Neuronal stem cell (in vitro differentiated cells): ENCODE measurements around the gene RREB1.

Experiments
- DNase-seq: peaks from one replicate; pipeline ENCODE4 v3.0.0-alpha.2; 2013; ENCODE audit warnings: low spot score
- H2AFZ ChIP-seq: one replicate; pipeline ENCODE4 v1.6.1; 2013; ENCODE audit warnings: mild to moderate bottlenecking, low read length, inconsistent platforms
- H2AK5ac ChIP-seq: 2 replicates; pipeline ENCODE4 v1.6.1; 2013; ENCODE audit warnings: low read depth, mild to moderate bottlenecking, inconsistent platforms, low read length, moderate library complexity, mixed read lengths
- H2BK120ac ChIP-seq: 2 replicates; pipeline ENCODE4 v1.6.1; 2013; ENCODE audit warnings: low read depth, mild to moderate bottlenecking, inconsistent platforms, low read length, moderate library complexity, mixed read lengths
- H2BK12ac ChIP-seq: one replicate; pipeline ENCODE4 v1.6.1; 2013; ENCODE audit warnings: low read length, inconsistent platforms
- H2BK15ac ChIP-seq: 2 replicates; pipeline ENCODE4 v1.6.1; 2013; ENCODE audit warnings: mild to moderate bottlenecking, low read length, inconsistent platforms, mixed read lengths
- H2BK5ac ChIP-seq: one replicate; pipeline ENCODE4 v1.6.1; 2013; ENCODE audit warnings: inconsistent platforms, mild to moderate bottlenecking, low read length, moderate library complexity
- H3K14ac ChIP-seq: one replicate; pipeline ENCODE4 v1.6.1; 2013; ENCODE audit warnings: low read length, inconsistent platforms
- H3K18ac ChIP-seq: 2 replicates; pipeline ENCODE4 v1.6.1; 2013; ENCODE audit warnings: low read length, inconsistent platforms
- H3K23ac ChIP-seq: 2 replicates; pipeline ENCODE4 v1.6.1; 2013; ENCODE audit warnings: low read depth, mild to moderate bottlenecking, mixed read lengths, low read length, inconsistent platforms; ENCODE audit not compliant: poor library complexity
- H3K27ac ChIP-seq: replicated peaks from 3 replicates; pipeline ENCODE4 v1.5.1; 2013; ENCODE audit warnings: low read length, inconsistent platforms
- H3K27me3 ChIP-seq, 3 experiments: 2 replicates each; pipeline ENCODE4 v1.6.1; 2013; ENCODE audit warnings: low read length in 3 of 3, mild to moderate bottlenecking in 2 of 3, inconsistent platforms in 1 of 3, low read depth in 1 of 3, mixed read lengths in 1 of 3, moderate library complexity in 1 of 3; ENCODE audit not compliant: control insufficient read depth in 3 of 3, insufficient read depth in 3 of 3
- H3K36me3 ChIP-seq, 2 donors: replicated peaks in 1 of 2; 2 replicates each; pipeline ENCODE4 v1.6.1; 2013; ENCODE audit warnings: low read length in 2 of 2; ENCODE audit not compliant: control insufficient read depth in 2 of 2, insufficient read depth in 2 of 2
- H3K4ac ChIP-seq: 2 replicates; pipeline ENCODE4 v1.6.1; 2013; ENCODE audit warnings: inconsistent platforms, mild to moderate bottlenecking, low read length, moderate library complexity
- H3K4me1 ChIP-seq, 2 donors: 1 replicate in 1 of 2; 2 replicates in 1 of 2; pipeline ENCODE4 v1.6.1; 2013; ENCODE audit warnings: low read length in 2 of 2, low read depth in 1 of 2; ENCODE audit not compliant: control insufficient read depth in 2 of 2, insufficient read depth in 1 of 2
- H3K4me2 ChIP-seq: one replicate; pipeline ENCODE4 v1.6.1; 2013; ENCODE audit warnings: mild to moderate bottlenecking, low read length, inconsistent platforms; ENCODE audit not compliant: insufficient read depth, poor library complexity, severe bottlenecking
- H3K4me3 ChIP-seq, 2 donors: 2 replicates each; pipeline ENCODE4 v1.5.1; 2013; ENCODE audit warnings: low read length in 2 of 2, mild to moderate bottlenecking in 2 of 2, inconsistent platforms in 1 of 2, moderate library complexity in 1 of 2
- H3K79me1 ChIP-seq: one replicate; pipeline ENCODE4 v1.6.1; 2013; ENCODE audit warnings: low read depth, mild to moderate bottlenecking, inconsistent platforms, low read length, moderate library complexity
- H3K9ac ChIP-seq: one replicate; pipeline ENCODE4 v1.6.1; 2013; ENCODE audit warnings: mild to moderate bottlenecking, low read depth, low read length, inconsistent platforms; ENCODE audit not compliant: poor library complexity
- H3K9me3 ChIP-seq, 2 donors: replicated peaks in 1 of 2; 2 replicates each; pipeline versions ENCODE3 to v1.6.1; 2013; ENCODE audit warnings: low read length in 2 of 2, mild to moderate bottlenecking in 2 of 2, inconsistent platforms in 1 of 2, low read depth in 1 of 2, mixed read lengths in 1 of 2, moderate library complexity in 1 of 2; ENCODE audit not compliant: control insufficient read depth in 2 of 2, insufficient read depth in 1 of 2
- H4K8ac ChIP-seq: one replicate; pipeline ENCODE4 v1.6.1; 2013; ENCODE audit warnings: low read depth, mild to moderate bottlenecking, inconsistent platforms, low read length, moderate library complexity
- H4K91ac ChIP-seq: one replicate; pipeline ENCODE4 v1.6.1; 2013; ENCODE audit warnings: low read length, low read depth, mild to moderate bottlenecking, inconsistent platforms; ENCODE audit not compliant: poor library complexity
- WGBS, 2 donors: extraction: QIAGEN DNeasy Blood & Tissue Kit; methylation state at CpG; one replicate each; pipeline ENCODE4 v1.1.7; 2013; ENCODE audit warnings: missing lambda C conversion rate in 2 of 2, mixed read lengths in 1 of 2; ENCODE audit not compliant: insufficient read length in 2 of 2, insufficient replicate concordance in 1 of 2; ENCODE audit errors: extremely low coverage in 2 of 2; 5-methylcytosine and 5-hydroxymethylcytosine counted together

Gene RREB1

DNA sequence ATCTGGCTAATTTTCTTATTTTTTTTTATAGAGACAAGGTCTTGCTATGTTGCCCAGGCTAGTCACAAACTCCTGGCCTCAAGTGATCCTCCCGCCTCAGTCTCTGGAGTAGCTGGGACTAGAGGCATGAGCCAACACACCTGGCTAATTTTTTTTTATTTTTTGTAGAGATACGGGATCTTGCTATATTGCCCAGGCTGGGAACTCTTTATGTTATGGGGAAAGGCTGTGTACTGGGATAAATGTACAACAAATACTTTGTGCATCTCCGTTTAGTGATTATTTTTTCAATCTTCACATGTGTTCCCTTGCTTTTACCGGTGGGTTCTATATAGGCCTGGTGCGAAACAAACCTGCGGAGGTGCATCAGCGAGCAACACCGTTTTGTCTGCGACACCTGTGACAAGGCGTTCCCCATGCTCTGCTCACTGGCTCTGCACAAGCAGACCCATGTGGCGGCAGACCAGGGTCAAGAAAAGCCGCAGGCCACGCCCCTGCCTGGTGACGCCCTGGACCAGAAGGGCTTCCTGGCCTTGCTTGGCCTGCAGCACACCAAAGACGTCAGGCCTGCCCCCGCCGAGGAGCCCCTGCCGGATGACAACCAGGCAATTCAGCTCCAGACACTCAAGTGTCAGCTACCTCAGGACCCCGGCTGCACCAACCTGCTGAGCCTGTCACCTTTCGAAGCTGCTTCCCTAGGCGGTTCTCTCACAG, 121.1 kb downstream of the RREB1 start:
- H3K14ac ChIP-seq = no peak overlapping the region
- no peak overlapping the region for H3K27ac ChIP-seq
- no peak overlapping the region for H4K8ac ChIP-seq
- H2BK120ac ChIP-seq = no peak overlapping the region
- H2BK15ac ChIP-seq = no peak overlapping the region
- H2AK5ac ChIP-seq = no peak overlapping the region
- peaks cover 5% of the 10 kb centered on the region for H3K79me1 ChIP-seq
- no peak overlapping the region for H2AFZ ChIP-seq
- H3K36me3 ChIP-seq = peaks cover 15 to 83% of the 10 kb centered on the region in 2 donors
- H3K9me3 ChIP-seq = no peaks in the 10 kb centered on the region
- no peak overlapping the region for H3K4ac ChIP-seq
- peaks cover 4 to 6% of the 10 kb centered on the region in 2 donors for H3K4me1 ChIP-seq
- no peak overlapping the region for H2BK5ac ChIP-seq
- H3K23ac ChIP-seq = peak overlapping the region; percentile 86
- H3K4me2 ChIP-seq = no peak overlapping the region
- DNase-seq = no peak
- no peak overlapping the region for H4K91ac ChIP-seq
- H2BK12ac ChIP-seq = no peak overlapping the region
- no peak overlapping the region for H3K4me3 ChIP-seq
- no peaks in the 10 kb centered on the region for H3K27me3 ChIP-seq
- H3K9ac ChIP-seq = no peak overlapping the region
- WGBS, 2 donors = no CpG with 5 or more reads among the region's 21 CpGs
- peak overlapping the region; percentile 23 for H3K18ac ChIP-seq

DNA sequence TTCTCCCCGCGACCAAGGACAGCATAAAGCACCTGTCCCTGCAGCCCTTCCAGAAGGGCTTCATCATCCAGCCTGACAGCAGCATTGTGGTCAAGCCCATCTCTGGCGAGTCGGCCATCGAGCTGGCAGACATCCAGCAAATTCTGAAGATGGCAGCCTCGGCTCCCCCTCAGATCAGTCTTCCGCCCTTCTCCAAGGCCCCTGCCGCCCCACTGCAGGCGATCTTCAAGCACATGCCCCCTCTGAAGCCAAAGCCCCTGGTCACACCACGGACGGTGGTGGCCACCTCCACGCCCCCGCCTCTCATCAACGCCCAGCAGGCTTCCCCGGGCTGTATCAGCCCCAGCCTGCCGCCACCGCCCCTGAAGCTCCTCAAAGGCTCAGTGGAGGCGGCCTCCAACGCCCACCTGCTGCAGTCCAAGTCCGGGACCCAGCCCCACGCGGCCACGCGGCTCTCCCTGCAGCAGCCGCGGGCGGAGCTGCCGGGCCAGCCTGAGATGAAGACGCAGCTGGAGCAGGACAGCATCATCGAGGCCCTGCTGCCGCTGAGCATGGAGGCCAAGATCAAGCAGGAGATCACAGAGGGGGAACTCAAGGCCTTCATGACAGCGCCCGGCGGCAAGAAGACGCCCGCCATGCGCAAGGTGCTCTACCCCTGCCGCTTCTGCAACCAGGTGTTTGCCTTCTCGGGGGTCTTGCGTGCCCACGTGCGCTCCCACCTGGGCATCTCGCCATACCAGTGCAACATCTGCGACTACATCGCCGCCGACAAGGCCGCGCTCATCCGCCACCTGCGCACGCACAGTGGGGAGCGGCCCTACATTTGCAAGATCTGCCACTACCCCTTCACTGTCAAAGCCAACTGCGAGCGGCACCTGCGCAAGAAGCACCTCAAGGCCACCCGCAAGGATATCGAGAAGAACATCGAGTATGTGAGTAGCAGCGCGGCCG, 121.9 kb downstream of the RREB1 start:
- Histone ChIP-seq H4K8ac (peak overlapping the region; percentile 10), H3K27ac (no peak overlapping the region), H2AFZ (no peak overlapping the region), H4K91ac (no peak overlapping the region), H3K4ac (no peak overlapping the region), H3K9me3 (no peaks in the 10 kb centered on the region), H3K23ac (peak overlapping the region; percentile 86), H2AK5ac (no peak overlapping the region), H2BK120ac (no peak overlapping the region), H3K36me3 (peaks cover 15 to 91% of the 10 kb centered on the region in 2 donors), H2BK5ac (no peak overlapping the region), H3K4me2 (no peak overlapping the region), H3K79me1 (peaks cover 5% of the 10 kb centered on the region), H3K9ac (no peak overlapping the region), H3K27me3 (no peaks in the 10 kb centered on the region), H2BK12ac (no peak overlapping the region), H3K4me3 (no peak overlapping the region), H3K14ac (peak overlapping the region; percentile 51), H3K4me1 (peaks cover 4 to 6% of the 10 kb centered on the region in 2 donors), H2BK15ac (no peak overlapping the region), H3K18ac (no peak overlapping the region)
- no CpG with 5 or more reads among the region's 62 CpGs for WGBS, 2 donors
- DNase-seq = no peak

DNA sequence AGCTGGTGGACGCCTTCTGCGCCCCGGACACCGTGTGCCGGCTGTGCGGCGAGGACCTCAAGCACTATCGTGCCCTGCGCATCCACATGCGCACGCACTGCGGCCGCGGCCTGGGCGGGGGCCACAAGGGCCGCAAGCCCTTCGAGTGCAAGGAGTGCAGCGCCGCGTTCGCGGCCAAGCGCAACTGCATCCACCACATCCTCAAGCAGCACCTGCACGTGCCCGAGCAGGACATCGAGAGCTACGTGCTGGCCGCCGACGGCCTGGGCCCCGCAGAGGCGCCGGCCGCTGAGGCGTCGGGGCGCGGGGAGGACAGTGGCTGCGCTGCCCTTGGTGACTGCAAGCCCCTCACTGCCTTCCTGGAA, 122.5 kb downstream of the RREB1 start:
- Histone ChIP-seq H3K14ac (no peak overlapping the region), H3K4ac (no peak overlapping the region), H3K27me3 (no peaks in the 10 kb centered on the region), H3K4me2 (no peak overlapping the region), H3K9ac (no peak overlapping the region), H3K79me1 (peaks cover 5% of the 10 kb centered on the region), H2AFZ (no peak overlapping the region), H3K18ac (no peak overlapping the region), H3K36me3 (peaks cover 15 to 91% of the 10 kb centered on the region in 2 donors), H2BK15ac (no peak overlapping the region), H4K91ac (no peak overlapping the region), H3K23ac (peak overlapping the region; percentile 63), H2AK5ac (no peak overlapping the region), H3K9me3 (no peaks in the 10 kb centered on the region), H2BK12ac (peak overlapping the region; percentile 19), H3K4me3 (no peak overlapping the region), H3K4me1 (peaks cover 0 to 3% of the 10 kb centered on the region in 2 donors), H2BK5ac (no peak overlapping the region), H2BK120ac (no peak overlapping the region), H3K27ac (no peak overlapping the region), H4K8ac (no peak overlapping the region)
- DNase-seq = no peak
- WGBS, 2 donors = no CpG with 5 or more reads among the region's 39 CpGs
